HepG2 (cell line): ENCODE measurements around the gene CNBD2. TPM values are rescaled to one million over a fixed set of nuclear protein-coding genes. Genes with fewer than 3 reads are reported as not detected.
A peak's percentile ranks its signal among the peaks of the same experiment; 100 is the strongest.

ENCODE experiments used
- DR1 ChIP-seq: sonication (generic); formaldehyde crosslinking; IDR thresholded peaks from 2 replicates; pipeline ENCODE4 v1.8.0; 2021; ENCODE audit warnings: mild to moderate bottlenecking, missing genetic modification reagents, inconsistent platforms
- E2F1 ChIP-seq: sonication (generic); formaldehyde crosslinking; IDR thresholded peaks from 2 replicates; pipeline ENCODE4 v1.5.0; 2020; ENCODE audit warnings: missing genetic modification reagents
- FUBP1 ChIP-seq: sonication (generic); formaldehyde crosslinking; IDR thresholded peaks from 2 replicates; pipeline ENCODE4 v1.5.1; 2020; ENCODE audit warnings: missing genetic modification reagents, mild to moderate bottlenecking, borderline replicate concordance
- HOXA7 ChIP-seq: sonication (generic); formaldehyde crosslinking; IDR thresholded peaks from 2 replicates; pipeline ENCODE4 v1.8.1; 2022; ENCODE audit warnings: mild to moderate bottlenecking, missing genetic modification reagents, moderate library complexity
- KLF12 ChIP-seq: sonication (generic); formaldehyde crosslinking; IDR thresholded peaks from 2 replicates; pipeline ENCODE4 v1.4.0; 2020; ENCODE audit warnings: missing genetic modification reagents, borderline replicate concordance
- MYPOP ChIP-seq: sonication (generic); formaldehyde crosslinking; IDR thresholded peaks from 2 replicates; pipeline ENCODE4 v1.8.1; 2023; ENCODE audit warnings: mild to moderate bottlenecking, moderate library complexity, missing genetic modification reagents
- PHF5A ChIP-seq: IDR thresholded peaks from one replicate; pipeline ENCODE4 v1.6.1; 2018; ENCODE audit warnings: low read depth, missing genetic modification reagents; ENCODE audit not compliant: unreplicated experiment
- POLR2AphosphoS5 ChIP-seq: IDR thresholded peaks from 2 replicates; pipeline ENCODE4 v1.6.1; 2012; ENCODE audit warnings: low read depth, low read length
- POLR2G ChIP-seq: fragments of 200-400 bp; formaldehyde crosslinking; IDR thresholded peaks from 2 replicates; pipeline ENCODE4 v1.6.1; 2018; ENCODE audit warnings: mild to moderate bottlenecking, low read depth, low read length, moderate library complexity
- PRDM10 ChIP-seq: sonication (generic); formaldehyde crosslinking; IDR thresholded peaks from 2 replicates; pipeline ENCODE4 v1.4.0; 2020; ENCODE audit warnings: low read depth, missing genetic modification reagents
- RAD51 ChIP-seq: fragments of 450-650 bp; IDR thresholded peaks from 2 replicates; pipeline ENCODE4 v1.6.1; 2016; ENCODE audit warnings: borderline replicate concordance
- SETDB1 ChIP-seq: sonication (generic); formaldehyde crosslinking; IDR thresholded peaks from 2 replicates; pipeline ENCODE4 v1.5.1; 2020; ENCODE audit warnings: missing genetic modification reagents, mild to moderate bottlenecking, borderline replicate concordance
- SP1 ChIP-seq, 2 experiments: fragments of 450-650 bp in 1 of 2; sonication (generic) in 1 of 2; formaldehyde crosslinking in 1 of 2; IDR thresholded peaks; 2 replicates each; pipeline versions ENCODE4 v1.4.0 to v1.6.1; 2016 to 2020; ENCODE audit warnings: missing genetic modification reagents in 1 of 2
- ZNF251 ChIP-seq: sonication (generic); formaldehyde crosslinking; IDR thresholded peaks from 2 replicates; pipeline ENCODE4 v1.9.0; 2021; ENCODE audit warnings: mild to moderate bottlenecking, missing genetic modification reagents
- ZNF263 ChIP-seq: sonication (generic); formaldehyde crosslinking; IDR thresholded peaks from 2 replicates; pipeline ENCODE4 v1.4.0; 2020; ENCODE audit warnings: missing genetic modification reagents
- ZNF441 ChIP-seq: sonication (generic); formaldehyde crosslinking; IDR thresholded peaks from 2 replicates; pipeline ENCODE4 v1.7.0; 2021; ENCODE audit warnings: missing genetic modification reagents, borderline replicate concordance
- ZNF501 ChIP-seq: sonication (generic); formaldehyde crosslinking; IDR thresholded peaks from 2 replicates; pipeline ENCODE4 v1.5.1; 2020; ENCODE audit warnings: mild to moderate bottlenecking, moderate library complexity, missing genetic modification reagents
- ZSCAN22 ChIP-seq: sonication (generic); formaldehyde crosslinking; IDR thresholded peaks from 2 replicates; pipeline ENCODE4 v1.4.0; 2020; ENCODE audit warnings: mild to moderate bottlenecking, missing genetic modification reagents
- polyA plus RNA-seq, 8 experiments: library from polyadenylated mRNA; depleted of rRNA in 3 of 8; stranded (reverse) in 7 of 8; unstranded in 1 of 8; fragments of >200 nt; fragmentation: Illumina TruSeq in 4 of 8; extraction: Trizol in 4 of 8; gene quantifications; 2 replicates each; pipeline versions ENCODE4 v1.2.1 to v1.2.3, GENCODE V29; 2011 to 2016; ENCODE audit warnings: low read depth in 4 of 8, missing spikeins in 1 of 8, mixed read lengths in 1 of 8; ENCODE audit not compliant: insufficient read depth in 1 of 8
- total RNA-seq, 5 experiments: library from RNA; depleted of rRNA; stranded (reverse); fragments of >200 nt; fragmentation: Illumina TruSeq; extraction: Trizol; gene quantifications; 2 replicates each; pipeline ENCODE4 v1.2.3, GENCODE V29; 2016; ENCODE audit warnings: low read depth in 1 of 5

Gene CNBD2
- total and polyA plus RNA-seq, 2 of the 13 experiments (the other 11 are each of a cell fraction or from before 2014, with no cell fraction given): 12.4 to 22.8 TPM

GRCh38 chr20:36045373-36045714 is 77.0 kb downstream of the CNBD2 start (continued):
- TF ChIP-seq PRDM10 (CRISPR knock-in tag) (0 out of 2 replicates have a peak, but pooled peaks have one; percentile 36), ZSCAN22 (no peak), ZNF263 (peak; percentile 14; the same call in 1 of the 2 replicates), PHF5A (no peak), SP1 (IDR thresholded peaks at IDR 0.05) (no peak), SP1 (CRISPR knock-in tag; IDR thresholded peaks at IDR 0.05) (0 out of 2 replicates have a peak, but pooled peaks have one; percentile 7), SETDB1 (CRISPR knock-in tag) (no peak), HOXA7 (CRISPR knock-in tag) (no peak), MYPOP (CRISPR knock-in tag) (0 out of 2 replicates have a peak, but pooled peaks have one; percentile 4), ZNF251 (CRISPR knock-in tag) (0 out of 2 replicates have a peak, but pooled peaks have one; percentile 4), ZNF441 (no peak), KLF12 (CRISPR knock-in tag) (peak; percentile 66; the same call in 1 of the 2 replicates), RAD51 (no peak), POLR2G (peak; percentile 55), ZNF501 (CRISPR knock-in tag) (no peak), POLR2AphosphoS5 (peak; percentile 59), DR1 (no peak), FUBP1 (CRISPR knock-in tag) (peak; percentile 50; the same call in 1 of the 2 replicates), E2F1 (CRISPR knock-in tag) (0 out of 2 replicates have a peak, but pooled peaks have one; percentile 21)
